K562 (cell line): ENCODE results near the gene PTPN18. TPM values are rescaled to one million over a fixed set of nuclear protein-coding genes. Genes with fewer than 3 reads are reported as not detected.

Experiments
- FUS ChIP-seq: fragments of 200-400 bp; formaldehyde crosslinking; optimal IDR thresholded peaks from 2 replicates; pipeline ENCODE3; 2017; ENCODE audit warnings: low read depth, low read length
- JUN ChIP-seq, 2 experiments: sonication (generic) in 1 of 2; formaldehyde crosslinking in 1 of 2; IDR thresholded peaks; 2 replicates each; pipeline versions ENCODE4 v1.6.1 to v1.8.0; 2012 to 2022; ENCODE audit warnings: borderline replicate concordance in 2 of 2, mild to moderate bottlenecking in 2 of 2, improper control_type of control experiment in 1 of 2, low read depth in 1 of 2, low read length in 1 of 2, missing genetic modification reagents in 1 of 2
- PHF8 ChIP-seq: fragments of 200-600 bp; sonication (generic); IDR thresholded peaks from 2 replicates; pipeline ENCODE4 v1.6.1; 2012; ENCODE audit warnings: mixed run types, mild to moderate bottlenecking, inconsistent platforms, low read length, moderate library complexity, borderline replicate concordance
- PREB ChIP-seq: sonication (generic); formaldehyde crosslinking; IDR thresholded peaks from 2 replicates; pipeline ENCODE4 v1.8.1; 2023; ENCODE audit warnings: mild to moderate bottlenecking, missing genetic modification reagents
- ZBTB49 ChIP-seq: sonication (generic); formaldehyde crosslinking; IDR thresholded peaks from 2 replicates; pipeline ENCODE4 v1.8.0; 2022; ENCODE audit warnings: missing genetic modification reagents, mild to moderate bottlenecking, borderline replicate concordance
- ZNF592 ChIP-seq: fragments of 450-650 bp; IDR thresholded peaks from 2 replicates; pipeline ENCODE4 v1.6.1; 2017; ENCODE audit warnings: antibody characterized with exemption, mild to moderate bottlenecking
- polyA plus RNA-seq, 8 experiments: library from polyadenylated mRNA; depleted of rRNA in 4 of 8; stranded (reverse) in 5 of 8; unstranded in 3 of 8; fragments of >200 nt; fragmentation: Nextera tagmentation in 2 of 8; fragmentation: Illumina TruSeq in 1 of 8; extraction: Ambion mirVana in 2 of 8; extraction: Trizol in 1 of 8; gene quantifications; 2 replicates each; pipeline versions ENCODE4 v1.2.1 to v1.2.3, GENCODE V29; 2011 to 2014; ENCODE audit warnings: inconsistent platforms in 1 of 8, missing spikeins in 1 of 8
- total RNA-seq, 7 experiments: library from RNA; depleted of rRNA in 6 of 7; stranded (reverse); fragments of >200 nt in 6 of 7; fragmentation: Illumina TruSeq in 2 of 7; extraction: Trizol in 2 of 7; gene quantifications; 2 replicates each; pipeline versions ENCODE4 v1.2.1 to v1.2.3, GENCODE V29; 2011 to 2021; ENCODE audit warnings: low replicate concordance in 1 of 7

The PTPN18 gene
- total and polyA plus RNA-seq, 9 of the 15 experiments (the other 6 are each of a cell fraction or from before 2014, with no cell fraction given), result 11.6 to 90.7 (median 49.6) TPM

- TF ChIP-seq ZBTB49 (CRISPR knock-in tag), result no peak
- TF ChIP-seq ZNF592, result peak; percentile 74
- peak; percentile 93; the same call in 1 of the 2 replicates for TF ChIP-seq PHF8
- peak; percentile 36 for TF ChIP-seq FUS
- 0 out of 2 replicates have a peak, but pooled peaks have one; percentile 79 for TF ChIP-seq PREB (CRISPR knock-in tag)
- TF ChIP-seq JUN (IDR thresholded peaks at IDR 0.05; ENCODE audit: borderline replicate concordance, low read depth, low read length), result no peak
- 0 out of 2 replicates have a peak, but pooled peaks have one; percentile 48 for TF ChIP-seq JUN (CRISPR knock-in tag; IDR thresholded peaks at IDR 0.05; ENCODE audit: borderline replicate concordance)
Observed at GRCh38 chr2:130372055-130372832, 16.4 kb downstream of the PTPN18 start (continued).
